GM18511 (cell line): ENCODE results near the gene RUNX2.

Experiments
- ATAC-seq: cut with Tn5 transposase; IDR thresholded peaks from one replicate; pipeline ENCODE4 v1.9.1; 2021; ENCODE audit warnings: mild to moderate bottlenecking, moderate library complexity; ENCODE audit not compliant: unreplicated experiment

The RUNX2 gene

GRCh38 chr6:45509426-45509825, 181.3 kb downstream of the RUNX2 start:
- no peak for ATAC-seq

- ATAC-seq: no peak
Measured at GRCh38 chr6:45512717-45513116, 184.6 kb downstream of the RUNX2 start.

GRCh38 chr6:45513213-45513618, 185.1 kb downstream of the RUNX2 start:
- ATAC-seq: no peak

GRCh38 chr6:45513843-45514242, 185.7 kb downstream of the RUNX2 start:
- no peak for ATAC-seq

- no peak for ATAC-seq
Measured at GRCh38 chr6:45514454-45515230, 186.5 kb downstream of the RUNX2 start.

- no peak for ATAC-seq
Measured at GRCh38 chr6:45518013-45518720, 190.0 kb downstream of the RUNX2 start.

- ATAC-seq: no peak
Measured at GRCh38 chr6:45521226-45521625, 193.1 kb downstream of the RUNX2 start.

GRCh38 chr6:45522486-45522885, 194.4 kb downstream of the RUNX2 start:
- ATAC-seq: no peak

- no peak for ATAC-seq
Measured at GRCh38 chr6:45527210-45527609, 199.1 kb downstream of the RUNX2 start.

GRCh38 chr6:45531999-45532595, 204.0 kb downstream of the RUNX2 start:
- ATAC-seq: no peak

- ATAC-seq: no peak
Measured at GRCh38 chr6:45532721-45533210, 204.6 kb downstream of the RUNX2 start.

GRCh38 chr6:45533386-45533785, 205.3 kb downstream of the RUNX2 start:
- ATAC-seq: no peak

GRCh38 chr6:45535933-45536332, 207.8 kb downstream of the RUNX2 start:
- no peak for ATAC-seq

- ATAC-seq: no peak
Measured at GRCh38 chr6:45537539-45537938, 209.4 kb downstream of the RUNX2 start.

- no peak for ATAC-seq
Measured at GRCh38 chr6:45538641-45539547, 210.8 kb downstream of the RUNX2 start.

GRCh38 chr6:45540375-45540920, 212.3 kb downstream of the RUNX2 start:
- ATAC-seq: no peak

GRCh38 chr6:45541934-45542333, 213.8 kb downstream of the RUNX2 start:
- no peak for ATAC-seq

- ATAC-seq: no peak
Measured at GRCh38 chr6:45543298-45544235, 215.4 kb downstream of the RUNX2 start.

- no peak for ATAC-seq
Measured at GRCh38 chr6:45545416-45545815, 217.3 kb downstream of the RUNX2 start.
